SK-N-SH (cell line): ENCODE results near the gene RBL1. TPM values are rescaled to one million over a fixed set of nuclear protein-coding genes. Genes with fewer than 3 reads are reported as not detected.
A peak's percentile ranks its signal among the peaks of the same experiment; 100 is the strongest.
"Not testable (repeated sequence)": the region's sequence is repeated elsewhere in the genome, so short reads cannot be mapped to it uniquely, and the experiment has no call there.

Experiments used
- CTCF ChIA-PET: fragments of 300-600, 350-600 bp; formaldehyde crosslinking; extraction: SDS; loops from one replicate; lab custom pipeline; 2021; lab: Yijun Ruan, JAX
- POLR2A ChIA-PET: fragments of 350-600 bp; sonication (Branson Sonifier 250); formaldehyde crosslinking; extraction: SDS; loops from one replicate; lab custom pipeline; 2020; ENCODE audit warnings: antibody characterized with exemption, inconsistent platforms; lab: Yijun Ruan, JAX
- DNase-seq: peaks from one replicate; pipeline ENCODE4 v3.0.0; 2012
- H2AFZ ChIP-seq: fragments of 200-600 bp; sonication (generic); 2 replicates; pipeline ENCODE4 v1.8.1; 2016; ENCODE audit warnings: antibody characterized with exemption, mild to moderate bottlenecking, low read depth
- H3F3A ChIP-seq: fragments of 200-600 bp; sonication (generic); replicated peaks from 2 replicates; pipeline ENCODE3; 2016; ENCODE audit warnings: antibody characterized with exemption, mild to moderate bottlenecking; ENCODE audit not compliant: insufficient read depth
- H3K27ac ChIP-seq, 2 experiments: fragments of 200-500 bp in 1 of 2; fragments of 200-600 bp in 1 of 2; sonication (Bioruptor generic) in 1 of 2; sonication (generic), shearing (Covaris generic) in 1 of 2; 2 replicates each; pipeline versions ENCODE4 v1.5.1 to v1.6.1; 2014 to 2016; ENCODE audit warnings: low read depth in 2 of 2, inconsistent platforms in 1 of 2, low read length in 1 of 2, mild to moderate bottlenecking in 1 of 2, mixed read lengths in 1 of 2
- H3K27me3 ChIP-seq: fragments of 200-600 bp; sonication (generic), shearing (Covaris generic); 2 replicates; pipeline ENCODE4 v1.6.1; 2016; ENCODE audit warnings: mixed run types; ENCODE audit not compliant: insufficient read depth
- H3K36me3 ChIP-seq, 2 experiments: fragments of 200-500 bp in 1 of 2; fragments of 200-600 bp in 1 of 2; sonication (Bioruptor generic) in 1 of 2; sonication (generic) in 1 of 2; replicated peaks in 1 of 2; 2 replicates each; pipeline versions ENCODE3 to v1.5.1; 2014 to 2016; ENCODE audit warnings: low read length in 1 of 2, mild to moderate bottlenecking in 1 of 2; ENCODE audit not compliant: insufficient read depth in 2 of 2, control insufficient read depth in 1 of 2
- H3K4me1 ChIP-seq, 2 experiments: fragments of 200-500 bp in 1 of 2; fragments of 200-600 bp in 1 of 2; sonication (Bioruptor generic) in 1 of 2; sonication (generic), shearing (Covaris generic) in 1 of 2; 2 replicates each; pipeline versions ENCODE4 v1.5.1 to v1.6.1; 2014 to 2016; ENCODE audit warnings: low read depth in 1 of 2, low read length in 1 of 2, mixed run types in 1 of 2; ENCODE audit not compliant: insufficient read depth in 2 of 2, control insufficient read depth in 1 of 2
- H3K4me2 ChIP-seq: fragments of 200-600 bp; sonication (generic), shearing (Covaris generic); 2 replicates; pipeline ENCODE4 v1.6.1; 2017; ENCODE audit warnings: mixed run types
- H3K4me3 ChIP-seq, 2 experiments: fragments of 200-500 bp in 1 of 2; fragments of 200-600 bp in 1 of 2; sonication (Bioruptor generic) in 1 of 2; sonication (generic), shearing (Covaris generic) in 1 of 2; 2 replicates each; pipeline versions ENCODE4 v1.5.1 to v1.8.1; 2014 to 2016; ENCODE audit warnings: low read depth in 2 of 2, inconsistent platforms in 1 of 2, low read length in 1 of 2, mild to moderate bottlenecking in 1 of 2, mixed read lengths in 1 of 2, moderate library complexity in 1 of 2
- H3K79me2 ChIP-seq: fragments of 200-600 bp; sonication (generic); 2 replicates; pipeline ENCODE4 v1.8.1; 2017; ENCODE audit warnings: mild to moderate bottlenecking; ENCODE audit not compliant: insufficient read depth
- H3K9ac ChIP-seq: fragments of 200-600 bp; sonication (generic); 2 replicates; pipeline ENCODE4 v1.6.1; 2017; ENCODE audit warnings: mixed run types
- H3K9me2 ChIP-seq: fragments of 200-600 bp; sonication (generic); 2 replicates; pipeline ENCODE4 v1.6.1; 2017; ENCODE audit warnings: mixed run types
- H3K9me3 ChIP-seq: fragments of 200-600 bp; sonication (generic); 2 replicates; pipeline ENCODE4 v1.6.1; 2017; ENCODE audit warnings: mixed run types, mild to moderate bottlenecking, moderate library complexity
- H4K20me1 ChIP-seq: fragments of 200-600 bp; sonication (generic); 2 replicates; pipeline ENCODE4 v1.6.1; 2017; ENCODE audit warnings: mild to moderate bottlenecking, mixed run types; ENCODE audit not compliant: insufficient read depth
- CTCF ChIP-seq: fragments of 200-600 bp; sonication (generic); IDR thresholded peaks from 2 replicates; pipeline ENCODE4 v1.6.1; 2017; ENCODE audit warnings: antibody characterized with exemption, mild to moderate bottlenecking, moderate library complexity
- RAD21 ChIP-seq: IDR thresholded peaks from 2 replicates; pipeline ENCODE4 v1.6.1; 2012; ENCODE audit warnings: mild to moderate bottlenecking, low read length
- WGBS: methylation state at CpG from one replicate; pipeline ENCODE4 v1.1.6; 2017; ENCODE audit warnings: low lambda C conversion rate; 5-methylcytosine and 5-hydroxymethylcytosine counted together
- polyA plus RNA-seq, 3 experiments: library from polyadenylated mRNA; depleted of rRNA; stranded (reverse); fragments of >200 nt; gene quantifications; 2 replicates each; pipeline ENCODE4 v1.2.3, GENCODE V29; 2012
- TF ChIP-seq, protein P1 (sequence below): IDR thresholded peaks from 2 replicates; pipeline ENCODE4 v1.4.0; 2012; ENCODE audit warnings: low read depth, borderline replicate concordance

Gene RBL1
- polyA plus RNA-seq, 1 of the 3 experiments (the other 2 are of a cell fraction) = 2.5 TPM

DNA sequence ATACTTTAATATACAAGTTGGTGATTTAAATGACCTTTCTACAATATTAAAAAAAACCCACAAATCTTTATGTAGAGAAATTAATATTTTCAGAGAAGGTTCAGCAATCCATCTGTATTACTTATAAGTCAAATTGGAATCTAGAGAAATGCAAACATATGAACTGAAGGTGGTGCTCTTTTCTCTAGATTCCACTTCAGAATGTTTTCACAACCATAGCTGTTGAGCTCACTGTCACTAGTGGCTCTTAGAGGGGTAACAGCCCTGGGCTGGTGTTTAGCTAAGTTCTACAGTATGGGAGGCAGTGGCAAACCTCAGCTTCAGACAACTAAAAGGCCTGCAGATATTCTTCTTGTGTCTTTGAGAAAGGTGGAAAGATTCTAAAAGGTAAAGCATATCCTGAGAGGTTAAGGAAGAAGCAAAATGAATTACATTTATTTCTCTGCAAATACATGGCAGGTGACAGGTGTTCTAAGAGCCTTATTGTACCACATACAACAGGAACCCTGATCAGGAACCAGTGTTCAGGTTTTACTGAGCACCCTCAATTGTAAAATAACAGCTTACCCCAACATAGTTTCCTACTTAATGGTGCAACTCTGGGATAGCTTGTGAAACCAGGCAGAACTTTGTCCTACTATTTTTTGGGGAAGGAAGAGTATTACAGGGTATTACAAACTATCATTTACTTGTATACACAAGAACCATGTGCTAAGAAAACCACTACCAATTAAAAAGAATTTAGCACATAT, 87.7 kb downstream of the RBL1 start:
- H3K4me3 ChIP-seq = no peak overlapping the region
- H3K9ac ChIP-seq = no peak overlapping the region
- POLR2A ChIA-PET = no interaction called here
- CTCF ChIA-PET = interaction anchor here (1.2 kb wide), 1 partner anchor 26 kb away, joined by 3 read pairs; no protein-coding TSS in a partner anchor
- H2AFZ ChIP-seq = no peak overlapping the region
- H3K79me2 ChIP-seq = no peaks in the 10 kb centered on the region
- TF ChIP-seq, protein P1, sequence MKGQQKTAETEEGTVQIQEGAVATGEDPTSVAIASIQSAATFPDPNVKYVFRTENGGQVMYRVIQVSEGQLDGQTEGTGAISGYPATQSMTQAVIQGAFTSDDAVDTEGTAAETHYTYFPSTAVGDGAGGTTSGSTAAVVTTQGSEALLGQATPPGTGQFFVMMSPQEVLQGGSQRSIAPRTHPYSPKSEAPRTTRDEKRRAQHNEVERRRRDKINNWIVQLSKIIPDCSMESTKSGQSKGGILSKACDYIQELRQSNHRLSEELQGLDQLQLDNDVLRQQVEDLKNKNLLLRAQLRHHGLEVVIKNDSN = no peak
- TF ChIP-seq CTCF = peak; percentile 48
- peak; percentile 43 for TF ChIP-seq RAD21
- H3F3A ChIP-seq = no peaks in the 10 kb centered on the region
- no peaks in the 10 kb centered on the region for H3K36me3 ChIP-seq
- no peaks in the 10 kb centered on the region for H3K27me3 ChIP-seq
- H3K27ac ChIP-seq = no peak overlapping the region
- no peak overlapping the region for H3K4me2 ChIP-seq
- no peaks in the 10 kb centered on the region for H3K9me3 ChIP-seq
- no peaks in the 10 kb centered on the region for H3K4me1 ChIP-seq
- H3K9me2 ChIP-seq = no peaks in the 10 kb centered on the region
- no peaks in the 10 kb centered on the region for H4K20me1 ChIP-seq
- DNase-seq = peak; percentile 28

- H3K79me2 ChIP-seq, H3K27ac ChIP-seq, H3F3A ChIP-seq, H2AFZ ChIP-seq, POLR2A ChIA-PET, H3K9ac ChIP-seq, CTCF ChIA-PET, H4K20me1 ChIP-seq, H3K36me3 ChIP-seq, H3K4me2 ChIP-seq, H3K9me2 ChIP-seq, DNase-seq, H3K4me3 ChIP-seq, H3K27me3 ChIP-seq, H3K4me1 ChIP-seq, H3K9me3 ChIP-seq: not testable (repeated sequence)
- 94% methylated on average over 11 of the region's 11 CpGs for WGBS
Observed at GRCh38 chr20:37005062-37005942, 90.5 kb downstream of the RBL1 start.

DNA sequence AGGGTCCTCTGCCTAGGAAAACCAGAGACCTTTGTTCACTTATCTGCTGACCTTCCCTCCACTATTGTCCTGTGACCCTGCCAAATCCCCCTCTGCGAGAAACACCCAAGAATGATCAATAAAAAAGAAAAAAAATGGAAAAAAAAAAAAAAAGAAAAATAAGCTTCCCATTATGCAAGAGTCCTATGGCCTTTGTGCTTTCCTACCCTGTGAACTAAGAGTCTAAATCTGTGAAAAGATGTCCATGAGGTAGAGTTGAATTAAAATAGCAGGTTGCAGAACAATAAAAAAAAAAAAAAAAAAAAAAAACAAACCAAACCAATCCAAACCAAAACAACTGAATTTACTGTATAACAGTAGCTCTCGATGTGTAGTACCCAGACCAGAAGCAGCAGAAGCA, 94.2 kb downstream of the RBL1 start:
- H3K9ac ChIP-seq, H3F3A ChIP-seq, POLR2A ChIA-PET, H4K20me1 ChIP-seq, H3K9me2 ChIP-seq, H3K27me3 ChIP-seq, H3K36me3 ChIP-seq, H3K4me1 ChIP-seq, H3K79me2 ChIP-seq, H2AFZ ChIP-seq, H3K4me2 ChIP-seq, H3K9me3 ChIP-seq, DNase-seq, CTCF ChIA-PET, H3K27ac ChIP-seq, H3K4me3 ChIP-seq: not testable (repeated sequence)
- 100% methylated on average over 1 of the region's 2 CpGs for WGBS

GRCh38 chr20:37000171-37000570, 95.6 kb downstream of the RBL1 start:
- H3K36me3 ChIP-seq = peaks cover 3 to 14% of the 10 kb centered on the region in 2 experiments
- H3K4me2 ChIP-seq, H3K4me1 ChIP-seq, H3K9ac ChIP-seq, CTCF ChIA-PET, H3K4me3 ChIP-seq, DNase-seq, H3K27me3 ChIP-seq, H3K27ac ChIP-seq, H3K79me2 ChIP-seq, H2AFZ ChIP-seq, H3K9me2 ChIP-seq, H3F3A ChIP-seq, H4K20me1 ChIP-seq, H3K9me3 ChIP-seq, POLR2A ChIA-PET: not testable (repeated sequence)
- no CpG with 5 or more reads among the region's 26 CpGs for WGBS
